Activated T-cell treated with anti-CD3 and anti-CD28 coated beads, Interleukin-2, amount 50 U/mL, for 1 hour (primary cell): Measurements from ENCODE around the gene APBB2.
"Not testable (repeated sequence)": the region's sequence is repeated elsewhere in the genome, so short reads cannot be mapped to it uniquely, and the experiment has no call there.

ENCODE experiments used
- DNase-seq: peaks from one replicate; pipeline ENCODE4 v3.0.0-alpha.2; 2020

Gene APBB2

DNA sequence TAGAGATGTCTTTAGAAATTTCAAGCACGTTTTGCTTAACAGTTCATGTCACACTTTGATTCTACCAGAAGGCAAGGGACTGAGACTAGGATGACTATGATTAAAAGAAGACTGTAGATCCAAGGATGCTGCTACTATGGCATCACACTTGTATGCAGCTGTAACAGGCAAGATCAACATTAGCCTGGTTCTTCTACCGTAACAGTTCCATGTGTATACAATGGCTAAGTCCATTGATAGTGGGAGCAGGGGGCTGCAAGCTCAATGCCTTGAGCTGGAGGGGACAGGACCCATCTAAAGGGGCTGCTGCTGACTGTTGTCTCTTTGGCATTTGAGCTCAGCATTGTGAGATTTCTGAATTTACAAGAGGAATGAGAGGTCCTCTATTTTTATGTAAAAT lies 212.0 kb downstream of the APBB2 start:
- no peak for DNase-seq

DNA sequence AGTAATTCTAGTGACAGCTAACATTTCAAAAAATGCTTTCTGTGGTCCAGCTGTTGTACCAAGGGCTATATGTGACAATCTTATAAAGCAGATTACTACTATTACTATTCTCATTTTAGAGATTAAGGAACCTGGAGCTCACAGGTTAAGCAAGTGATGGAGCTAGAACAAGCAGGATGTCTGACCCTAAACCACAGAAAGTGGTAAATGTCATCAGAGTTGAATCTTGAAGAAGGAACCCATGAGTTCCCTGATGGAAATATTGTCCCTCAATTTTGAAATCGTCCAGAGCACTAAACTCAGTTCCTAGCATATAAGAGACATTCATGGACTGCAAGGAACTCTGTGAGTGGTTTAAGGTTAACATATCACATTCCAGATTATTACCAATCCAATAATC lies 214.0 kb downstream of the APBB2 start:
- no peak for DNase-seq

DNA sequence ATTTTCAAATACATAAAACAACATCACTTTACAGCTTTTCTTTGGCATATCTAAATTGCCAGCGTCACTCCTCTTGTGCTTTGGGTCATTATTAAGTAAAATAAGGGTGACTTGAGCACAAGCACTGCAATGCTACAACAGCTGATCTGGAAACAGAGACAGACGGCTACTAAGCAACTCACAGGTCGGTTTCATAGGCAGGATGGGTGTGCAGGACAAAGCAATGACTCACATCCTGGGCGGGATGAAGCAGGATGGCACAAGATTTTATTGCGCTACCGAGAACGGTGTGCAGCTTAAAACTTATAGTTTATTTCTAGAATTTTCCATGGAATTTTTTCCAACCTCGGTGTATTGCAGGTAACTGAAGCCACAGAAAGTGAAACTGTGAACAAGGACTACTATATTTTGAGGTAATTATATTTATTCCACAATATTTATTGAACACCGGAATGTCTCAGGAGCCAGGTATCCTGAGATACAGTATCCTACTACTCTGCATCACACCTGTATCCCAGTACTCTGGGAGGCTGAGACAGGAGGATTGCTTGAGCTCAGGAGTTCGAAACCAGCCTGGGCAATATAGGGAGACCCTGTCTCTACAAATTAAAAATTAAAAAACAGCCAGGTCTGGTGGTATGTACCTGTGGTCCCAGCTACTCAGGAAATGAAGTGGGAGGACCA lies 215.5 kb downstream of the APBB2 start:
- DNase-seq: no peak

DNA sequence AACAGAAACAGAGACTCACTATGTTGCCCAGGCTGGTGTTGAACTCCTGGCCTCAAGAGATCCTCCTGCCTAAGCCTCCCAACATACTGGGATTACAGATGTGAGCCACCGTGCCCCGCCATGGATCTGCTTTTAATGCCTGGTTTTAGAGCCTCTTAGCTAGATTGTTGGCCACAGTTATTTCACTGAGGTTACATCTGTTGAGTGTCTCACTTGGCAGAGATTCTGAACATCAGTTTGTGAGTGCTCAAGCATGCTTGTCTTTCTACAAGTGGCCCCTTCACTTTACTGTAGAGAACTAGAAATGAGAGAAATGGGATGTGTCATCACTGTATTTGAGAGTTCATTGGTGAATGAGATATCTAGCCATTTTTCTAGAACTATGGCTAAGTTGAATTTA lies 218.5 kb downstream of the APBB2 start:
- no peak for DNase-seq

DNA sequence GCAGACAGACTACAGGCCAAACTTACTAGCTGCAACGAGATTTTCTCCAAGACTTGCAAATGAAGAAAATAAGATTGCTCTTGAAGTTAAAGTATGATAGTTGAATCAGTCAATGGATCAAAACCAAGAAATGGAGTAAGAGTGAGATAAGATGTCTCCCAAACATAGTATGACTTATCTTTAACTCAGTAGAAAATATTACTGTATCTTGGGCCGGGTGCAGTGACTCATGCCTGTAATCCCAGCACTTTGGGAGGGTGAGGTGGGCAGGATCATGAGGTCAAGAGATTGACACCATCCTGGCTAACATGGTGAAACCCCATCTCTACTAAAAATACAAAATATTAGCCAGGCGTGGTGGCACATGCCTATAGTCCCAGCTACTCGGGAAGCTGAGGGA lies 220.0 kb downstream of the APBB2 start:
- not testable (repeated sequence) for DNase-seq

DNA sequence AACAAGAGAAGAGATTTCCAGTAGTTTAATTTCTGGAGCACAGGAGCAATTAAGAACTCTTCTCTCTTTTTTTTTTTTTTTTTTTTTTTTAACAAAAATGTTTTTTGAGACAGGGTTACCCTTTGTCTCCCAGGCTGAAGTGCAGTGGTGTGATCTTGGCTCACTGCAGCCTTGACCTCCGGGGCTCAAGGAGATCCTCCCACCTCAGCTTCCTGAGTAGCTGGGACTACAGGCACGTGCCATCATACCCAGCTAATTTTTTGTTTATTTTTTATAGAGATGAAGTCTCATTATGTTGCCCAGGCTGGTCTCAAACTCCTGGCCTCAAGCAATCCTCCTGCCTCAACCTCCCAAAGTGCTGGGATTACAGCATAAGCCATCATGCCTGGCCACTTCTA lies 221.0 kb downstream of the APBB2 start:
- not testable (repeated sequence) for DNase-seq

DNA sequence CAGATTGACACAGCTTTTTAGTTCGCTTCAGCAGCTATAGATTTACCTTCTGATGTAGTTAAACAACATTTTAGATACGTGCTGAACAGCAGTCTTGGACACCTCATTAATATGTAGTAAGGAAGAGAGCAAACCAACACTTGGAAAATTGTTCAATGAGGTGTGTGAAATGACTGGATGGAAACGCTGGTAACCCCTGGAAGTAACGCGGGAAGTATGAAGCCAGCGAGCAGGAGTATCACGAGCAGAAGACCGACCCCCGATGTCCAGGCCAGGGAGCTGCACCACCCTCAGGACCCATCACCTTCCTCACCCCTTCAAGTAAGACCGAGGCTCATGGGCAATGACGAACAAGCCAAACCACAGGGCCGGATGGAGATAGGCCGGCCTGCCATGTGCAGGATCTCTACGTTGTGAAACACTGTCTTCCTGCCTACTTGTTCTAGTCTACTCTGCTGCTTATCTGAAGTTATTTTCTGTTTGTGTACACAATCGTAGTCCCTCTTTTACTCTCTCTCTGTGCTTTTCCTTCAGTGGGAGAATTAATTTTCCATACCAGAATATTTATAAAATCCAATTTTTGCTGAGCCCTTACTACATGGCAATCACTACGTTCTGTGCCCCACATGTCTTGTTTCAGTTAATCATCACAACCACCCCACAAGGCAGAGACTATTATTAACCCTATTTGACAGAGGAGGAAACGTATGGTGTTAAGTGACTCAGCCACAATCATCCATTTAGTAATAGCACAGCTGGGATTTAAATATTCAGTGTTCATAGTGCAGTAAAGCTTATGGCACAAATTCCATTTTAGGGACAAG lies 221.7 kb downstream of the APBB2 start:
- DNase-seq: no peak

DNA sequence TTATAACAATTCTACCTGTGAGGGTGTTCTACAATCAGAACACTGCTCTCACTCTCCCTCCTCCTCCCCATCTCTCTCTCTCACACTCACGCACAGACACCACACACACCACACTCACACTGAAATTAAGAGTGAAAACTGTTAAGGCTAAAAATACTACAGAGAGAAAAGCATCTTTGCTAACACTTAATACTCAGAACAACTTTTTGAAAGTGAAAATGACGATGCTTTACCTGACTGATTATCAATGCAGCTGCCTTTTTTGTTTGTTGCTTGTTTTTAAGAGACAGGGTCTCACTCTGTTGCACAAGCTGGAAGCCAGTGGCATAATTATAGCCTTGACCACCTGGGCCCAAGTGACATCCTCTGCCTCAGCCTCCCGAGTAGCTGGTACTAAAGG lies 222.4 kb downstream of the APBB2 start:
- DNase-seq: no peak

DNA sequence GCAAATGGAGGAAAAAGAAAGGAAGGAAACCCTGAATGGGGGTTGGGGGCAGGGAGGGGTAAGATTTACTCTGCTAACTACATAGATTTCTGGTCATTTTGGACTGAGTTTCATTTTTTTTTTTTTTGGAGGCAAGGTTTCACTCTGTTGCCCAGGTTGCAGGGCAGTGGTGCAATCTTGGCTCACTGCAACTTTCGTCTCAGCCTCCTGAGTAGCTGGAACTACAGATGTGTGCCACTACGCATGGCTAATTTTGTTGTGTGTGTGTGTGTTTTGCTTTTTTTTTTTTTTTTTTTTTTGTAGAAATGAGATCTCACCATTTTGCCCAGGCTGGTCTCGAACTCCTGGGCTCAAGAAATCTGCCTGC lies 223.5 kb downstream of the APBB2 start:
- no peak for DNase-seq

DNA sequence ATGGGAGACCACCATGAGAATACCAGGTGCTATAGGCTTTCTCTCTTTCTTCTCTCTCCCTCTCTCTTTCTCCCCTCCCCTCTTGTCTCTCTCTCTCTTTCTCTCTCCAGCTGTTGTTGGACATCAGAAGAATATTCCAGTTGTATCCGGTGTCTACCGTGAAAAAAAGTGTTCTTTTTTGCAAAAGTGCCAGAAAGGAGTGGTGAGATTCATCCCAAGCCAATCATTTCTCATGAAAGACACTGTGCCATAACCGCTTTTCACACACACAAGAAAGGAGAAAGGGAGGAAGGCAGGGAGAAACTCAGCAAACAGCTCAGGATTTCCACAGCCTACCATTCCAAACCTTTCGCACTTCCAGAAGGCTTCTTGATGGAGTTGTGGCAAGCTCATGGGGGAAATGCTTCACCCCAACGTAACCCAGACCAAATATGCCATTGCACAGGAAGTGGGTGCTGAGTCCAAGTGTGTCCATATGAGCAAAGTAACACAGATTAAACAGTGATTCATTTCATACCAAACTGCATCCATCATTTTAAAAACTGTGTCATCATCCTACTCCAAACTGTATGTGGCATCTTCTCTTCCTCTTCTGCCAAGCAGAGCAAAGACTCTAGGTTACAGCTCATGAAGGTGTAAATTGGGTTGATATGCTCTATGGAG lies 224.0 kb downstream of the APBB2 start:
- no peak for DNase-seq

DNA sequence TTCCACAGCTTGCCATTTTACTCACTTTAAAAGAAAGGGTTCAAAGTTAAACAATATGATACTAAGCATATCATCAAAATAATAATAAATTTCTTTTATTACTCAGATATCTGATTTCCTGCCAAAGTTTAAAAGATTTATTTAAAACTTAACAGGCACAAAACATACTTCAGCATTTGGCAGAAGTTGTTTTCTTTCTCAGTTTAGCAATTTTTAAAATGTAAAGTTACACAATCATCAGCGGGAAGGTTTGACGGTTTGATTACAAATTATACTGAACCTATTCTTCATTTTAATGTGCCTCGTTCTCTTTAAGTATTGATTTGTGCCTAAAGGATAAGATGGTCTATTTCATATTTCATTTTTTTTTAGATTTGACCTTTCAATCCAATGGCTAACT lies 227.2 kb downstream of the APBB2 start:
- DNase-seq: no peak

DNA sequence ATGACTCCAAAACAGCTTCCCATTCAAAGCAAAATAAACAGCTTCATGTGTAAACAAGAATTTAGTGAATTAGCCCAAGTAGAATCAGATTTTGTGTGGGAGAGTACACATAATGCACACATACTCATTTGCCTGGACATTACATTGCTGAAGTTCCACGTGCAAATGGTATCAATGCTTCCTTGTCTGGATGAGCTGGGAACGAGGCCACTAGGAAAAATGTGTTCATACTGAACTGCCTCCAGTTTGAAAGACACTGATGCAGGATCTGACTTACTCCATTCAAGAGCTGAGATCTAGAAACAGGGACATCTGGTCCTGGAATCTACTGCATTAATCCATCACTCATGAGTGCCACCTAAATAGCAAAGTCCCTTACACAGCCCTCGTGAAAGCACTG lies 228.0 kb downstream of the APBB2 start:
- no peak for DNase-seq

DNA sequence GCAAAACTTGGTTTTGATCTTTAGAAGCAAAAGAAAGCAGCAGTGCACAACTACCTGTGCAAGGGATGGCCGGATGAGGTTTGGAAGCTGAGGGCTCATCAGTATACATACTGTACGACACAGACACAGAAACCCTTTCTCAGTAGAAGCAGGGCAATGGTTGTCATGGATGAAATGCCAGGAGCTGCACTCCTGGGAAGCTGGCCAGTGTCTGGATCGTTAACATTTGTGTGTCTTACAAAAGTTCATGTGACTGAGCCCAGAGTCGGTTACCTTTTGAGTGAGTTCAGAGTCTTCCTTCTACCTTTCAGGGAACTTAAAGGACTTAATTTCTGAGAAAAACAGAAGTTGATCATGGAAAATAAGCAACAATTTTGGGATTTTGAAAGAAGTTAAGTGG lies 230.3 kb downstream of the APBB2 start:
- DNase-seq: no peak

DNA sequence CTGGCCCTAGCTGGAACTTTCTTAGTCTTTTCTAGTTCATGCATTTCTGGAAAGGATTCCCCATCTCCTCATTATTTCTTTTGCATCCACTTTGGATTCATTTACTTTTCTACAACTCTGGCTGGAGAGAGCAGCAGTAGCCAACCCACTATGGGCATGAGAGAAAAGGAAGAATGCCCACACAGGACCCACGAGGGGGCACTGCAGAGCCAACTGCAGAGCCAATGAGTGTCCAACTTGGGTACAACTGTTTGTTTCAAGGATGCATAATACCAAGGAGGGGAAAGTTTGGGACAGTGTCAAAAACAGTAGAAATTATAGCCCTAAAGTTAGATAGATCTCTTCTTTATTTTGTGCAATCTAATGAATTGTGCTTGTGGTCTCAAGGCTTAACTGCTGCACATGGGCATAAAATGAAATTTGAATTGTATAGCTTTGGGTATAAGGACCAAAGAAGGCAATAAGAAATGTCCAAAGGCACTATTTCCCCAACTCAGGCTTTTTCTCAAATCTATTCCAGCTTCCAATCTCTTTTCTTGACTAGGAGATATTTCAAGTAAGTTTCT lies 233.9 kb downstream of the APBB2 start:
- DNase-seq: no peak

DNA sequence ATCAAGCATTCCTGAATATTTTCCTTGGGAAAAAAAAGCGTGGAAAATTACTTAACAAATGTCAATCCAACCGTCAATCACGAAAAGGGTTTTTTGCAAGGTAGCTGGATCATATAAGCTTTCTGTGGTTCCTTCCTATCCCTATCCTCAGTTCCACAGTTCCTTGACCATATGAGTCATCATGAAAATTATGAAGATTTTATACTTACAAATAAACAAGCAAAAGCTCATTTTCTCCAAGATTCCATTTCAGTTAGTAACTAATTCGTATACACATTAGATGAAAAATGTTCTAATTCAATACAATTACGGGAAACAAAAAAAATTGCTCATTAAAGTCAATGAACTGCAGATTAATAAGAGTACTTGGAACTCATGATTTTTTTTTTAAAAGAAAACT lies 235.8 kb downstream of the APBB2 start:
- DNase-seq: no peak

DNA sequence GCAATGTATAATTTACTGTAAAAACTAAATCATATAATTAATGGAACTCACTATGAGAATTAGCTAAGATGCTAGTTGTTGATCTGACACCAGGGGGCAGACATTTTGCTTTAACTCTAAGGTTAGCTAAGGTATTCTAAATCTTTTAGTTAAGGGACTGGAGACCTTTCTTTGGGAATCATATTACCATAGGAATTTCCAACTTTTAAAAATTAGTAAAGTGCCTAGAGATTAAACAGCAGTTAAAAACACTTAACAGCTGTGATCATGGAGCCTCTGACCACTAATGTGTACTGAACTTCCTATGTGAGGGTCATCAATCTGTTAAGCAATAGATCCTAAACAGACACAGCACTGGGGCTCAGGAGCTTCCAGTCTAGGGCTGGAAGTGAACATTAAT lies 238.0 kb downstream of the APBB2 start:
- DNase-seq: no peak

DNA sequence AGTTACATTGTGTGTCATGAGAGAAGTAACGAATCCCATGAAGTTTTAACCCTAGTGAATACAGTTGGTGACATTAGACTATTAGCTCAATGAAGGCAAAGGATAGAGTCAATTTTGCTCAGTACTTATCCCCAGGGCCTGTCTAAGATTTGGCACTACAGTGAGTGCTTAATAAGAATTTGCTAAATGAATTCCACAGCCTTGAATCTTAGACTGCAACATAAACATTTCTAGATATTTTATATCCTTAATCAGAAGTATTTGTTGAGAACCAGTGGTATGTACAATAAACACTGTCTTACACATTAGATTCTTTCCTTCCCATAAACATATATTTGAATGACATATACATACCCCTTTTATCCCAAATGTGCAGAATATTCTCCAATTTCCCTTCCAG lies 241.6 kb downstream of the APBB2 start:
- no peak for DNase-seq

DNA sequence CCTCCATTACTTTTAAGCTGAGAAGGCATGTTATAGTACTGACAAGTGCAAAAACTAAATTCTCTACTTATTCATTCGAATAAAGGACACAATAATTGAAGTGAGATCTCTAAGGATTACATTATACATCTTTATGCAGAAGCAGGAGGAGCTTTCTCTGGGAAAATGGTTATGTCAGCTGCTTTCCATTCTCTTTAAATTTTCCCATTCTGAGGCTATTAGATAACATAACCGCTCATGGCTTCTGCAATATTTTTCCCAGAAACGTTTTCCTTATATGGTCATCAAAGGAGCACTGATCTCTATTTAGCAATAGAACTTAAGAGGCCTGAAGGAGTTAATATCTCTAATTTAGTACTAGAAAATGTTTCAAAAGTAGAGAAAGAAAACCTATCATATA lies 243.0 kb downstream of the APBB2 start:
- DNase-seq: no peak

DNA sequence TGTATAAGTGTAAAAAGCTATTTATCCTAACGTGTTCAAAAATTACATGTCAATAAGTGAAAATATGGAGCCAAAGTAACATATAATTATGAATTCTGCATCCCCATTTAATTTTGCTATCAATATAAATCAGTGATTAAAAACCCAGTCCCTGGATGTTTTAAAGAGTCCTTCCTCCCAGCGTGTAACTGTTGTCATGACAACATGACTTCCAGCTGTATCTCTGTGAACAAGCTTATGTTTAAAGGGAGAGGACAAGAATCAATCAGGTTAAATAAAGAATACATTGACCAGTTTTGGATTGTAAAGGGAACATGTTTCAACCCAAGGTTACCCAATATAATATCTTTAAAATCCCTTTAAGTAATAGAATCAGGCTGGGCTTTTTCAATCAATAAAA lies 244.8 kb downstream of the APBB2 start:
- DNase-seq: no peak

DNA sequence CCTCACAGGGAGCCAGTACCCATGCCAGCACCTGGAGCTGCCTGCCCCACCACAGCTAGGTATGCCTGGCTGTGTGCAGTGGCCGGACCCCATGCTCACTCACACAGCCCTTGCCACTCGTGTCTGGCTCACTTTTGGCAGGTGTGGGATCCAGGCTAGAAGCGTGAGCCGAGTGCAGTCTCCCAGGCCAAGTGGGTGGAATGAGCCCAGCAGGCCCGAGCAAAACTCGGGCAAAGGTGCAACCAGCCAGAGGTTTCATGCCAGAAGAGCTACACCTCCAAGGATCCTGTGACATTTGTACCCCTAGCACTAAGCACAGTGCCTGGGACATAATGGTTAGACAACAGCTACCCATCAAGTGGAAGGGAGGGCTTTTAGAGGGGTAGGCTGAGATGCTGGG lies 246.8 kb downstream of the APBB2 start:
- no peak for DNase-seq

DNA sequence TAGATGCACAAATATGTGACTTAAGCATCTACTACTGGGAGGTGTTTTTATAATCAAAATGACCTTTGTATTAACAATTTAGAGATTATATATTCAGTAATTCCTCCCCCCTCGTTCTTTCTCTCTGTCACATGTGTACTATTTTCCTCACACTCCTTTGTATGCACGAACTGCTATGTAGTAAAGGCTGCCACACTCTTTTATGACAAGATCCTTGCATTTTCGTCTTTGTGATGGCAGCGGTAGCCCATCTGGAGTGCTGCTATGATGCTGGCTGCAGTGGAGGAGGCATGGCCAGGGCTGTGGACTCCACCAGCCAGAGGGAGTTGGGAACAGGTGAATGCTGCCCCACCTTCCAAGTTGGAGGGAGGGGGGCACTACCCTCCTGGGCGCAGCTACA lies 248.3 kb downstream of the APBB2 start:
- no peak for DNase-seq

DNA sequence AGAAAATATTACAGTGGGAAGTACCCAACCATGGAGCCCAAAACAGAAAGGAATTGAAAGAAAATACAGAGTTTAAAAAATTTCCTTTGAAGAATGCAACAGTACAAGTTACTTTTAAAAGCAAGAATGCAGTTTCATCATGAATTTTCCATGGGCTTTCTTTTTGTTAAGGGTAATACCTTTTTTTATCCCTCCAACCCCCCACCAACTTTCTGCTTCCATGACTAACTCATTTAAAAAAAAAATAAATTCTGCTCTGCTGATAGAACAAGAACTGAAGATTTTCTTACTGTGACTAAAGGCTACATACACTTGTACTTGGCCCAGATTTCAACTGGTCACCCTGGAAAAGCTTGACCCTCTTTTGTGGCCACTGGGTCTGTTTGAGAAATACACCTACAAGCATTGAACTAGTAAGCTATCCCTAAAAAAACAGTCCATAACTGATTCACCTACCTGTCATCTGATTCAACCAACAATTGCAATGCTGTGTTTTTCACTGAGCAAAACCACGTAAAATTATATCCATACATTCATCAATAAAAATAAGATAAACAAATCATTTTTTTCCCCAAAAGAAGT lies 250.4 kb downstream of the APBB2 start:
- DNase-seq: no peak

DNA sequence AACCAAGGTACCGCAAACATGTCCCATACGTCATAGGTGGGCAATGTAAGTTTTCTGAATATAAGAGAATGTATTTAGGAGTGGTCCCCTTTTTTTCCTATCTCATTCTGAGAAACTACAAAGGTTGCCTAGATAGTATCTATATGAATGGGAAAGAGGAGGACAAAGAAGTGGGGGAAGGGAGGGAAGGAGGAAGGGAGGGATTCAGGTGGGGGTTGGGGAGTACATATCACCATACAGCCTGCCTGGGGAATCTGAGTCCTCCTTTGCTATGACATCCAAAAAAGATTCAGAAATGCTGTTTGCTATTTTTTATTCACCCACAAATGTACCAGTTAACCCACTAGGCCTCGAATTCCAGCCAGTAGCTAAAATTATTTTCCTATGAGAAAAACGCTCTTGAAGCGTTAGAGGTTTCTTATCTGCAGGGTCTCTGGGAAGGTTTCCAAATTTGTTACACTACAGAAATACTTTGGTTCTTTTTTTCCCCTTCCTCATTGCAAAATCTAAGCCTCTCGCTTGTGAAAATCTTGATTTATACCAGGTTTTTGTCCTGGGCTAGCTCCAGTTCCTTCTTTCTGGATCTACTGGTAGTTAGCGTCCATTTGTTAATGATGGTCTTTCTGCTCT lies 251.7 kb downstream of the APBB2 start:
- no peak for DNase-seq
